HepG2 (cell line): Measurements from ENCODE around the gene SMIM36. TPM values are rescaled to one million over a fixed set of nuclear protein-coding genes. Genes with fewer than 3 reads are reported as not detected.
"Not testable (repeated sequence)": the region's sequence is repeated elsewhere in the genome, so short reads cannot be mapped to it uniquely, and the experiment has no call there.

Experiments
- ATAC-seq: fragments of 200-7000 bp; cut with Tn5 transposase; 3 replicates; pipeline ENCODE4 v1.9.1; 2020; ENCODE audit warnings: mild to moderate bottlenecking, moderate library complexity
- BruUV-seq: library from RNA; stranded (reverse); fragments of 400-500 nt; replicated peaks from 2 replicates; lab custom pipeline; 2021; lab: Mats Ljungman, UMichigan
- CTCF ChIA-PET: fragments of 300-600 bp; formaldehyde crosslinking; extraction: SDS; loops from one replicate; lab custom pipeline; 2021; ENCODE audit warnings: low total read pairs, inconsistent platforms, low intra/inter-chr PET ratio; lab: Yijun Ruan, JAX
- POLR2A ChIA-PET: fragments of 350-600 bp; sonication (Branson Sonifier 250); formaldehyde crosslinking; loops from one replicate; lab custom pipeline; 2020; ENCODE audit warnings: antibody characterized with exemption, inconsistent platforms; lab: Yijun Ruan, JAX
- DNase-seq: peaks from one replicate; pipeline ENCODE4 v3.0.0-alpha.2; 2015; ENCODE audit warnings: low spot score
- FAIRE-seq: peaks from 3 replicates; lab custom pipeline; 2011; peaks lifted over from hg19 to GRCh38; lab: Jason Lieb, UNC
- H2AFZ ChIP-seq: one replicate; pipeline ENCODE4 v1.6.1; 2011; ENCODE audit warnings: low read length, inconsistent platforms
- H3K27ac ChIP-seq: fragments of 300-600 bp; 3 replicates; pipeline ENCODE4 v1.8.0; 2011; ENCODE audit warnings: mixed run types, mild to moderate bottlenecking, mixed read lengths, low read length, inconsistent platforms; ENCODE audit not compliant: insufficient read depth; ENCODE audit errors: extremely low read length
- H3K27me3 ChIP-seq, 2 experiments: fragments of 200-600 bp in 1 of 2; 2 replicates in 1 of 2; 3 replicates in 1 of 2; pipeline versions ENCODE4 v1.6.0 to v1.8.0; 2011; ENCODE audit warnings: low read length in 2 of 2, mild to moderate bottlenecking in 2 of 2, moderate library complexity in 2 of 2, inconsistent platforms in 1 of 2; ENCODE audit not compliant: insufficient read depth in 2 of 2, control insufficient read depth in 1 of 2
- H3K36me3 ChIP-seq, 2 experiments: fragments of 200-600 bp in 1 of 2; replicated peaks in 1 of 2; 2 replicates in 1 of 2; 3 replicates in 1 of 2; pipeline versions ENCODE4 v1.5.1 to v1.8.0; 2011; ENCODE audit warnings: low read length in 2 of 2, inconsistent platforms in 1 of 2; ENCODE audit not compliant: insufficient read depth in 2 of 2, control insufficient read depth in 1 of 2
- H3K4me1 ChIP-seq: 2 replicates; pipeline ENCODE4 v1.5.1; 2012; ENCODE audit warnings: low read length, inconsistent platforms; ENCODE audit not compliant: insufficient read depth
- H3K4me2 ChIP-seq: 2 replicates; pipeline ENCODE4 v1.6.0; 2011; ENCODE audit warnings: low read depth, low read length, inconsistent platforms
- H3K4me3 ChIP-seq, 3 experiments: fragments of 200-600 bp in 1 of 3; sonication (generic), shearing (Covaris generic) in 1 of 3; replicated peaks in 1 of 3; 2 replicates each; pipeline ENCODE4 v1.5.1; 2011 to 2016; ENCODE audit warnings: low read length in 3 of 3, inconsistent platforms in 2 of 3, low read depth in 2 of 3, mild to moderate bottlenecking in 2 of 3, control low read depth in 1 of 3, mixed read lengths in 1 of 3; ENCODE audit not compliant: insufficient read depth in 1 of 3
- H3K79me2 ChIP-seq: one replicate; pipeline ENCODE4 v1.6.1; 2011; ENCODE audit warnings: low read length, inconsistent platforms; ENCODE audit not compliant: insufficient read depth
- H3K9ac ChIP-seq: 2 replicates; pipeline ENCODE4 v1.6.0; 2011; ENCODE audit warnings: mild to moderate bottlenecking, low read depth, low read length, inconsistent platforms; ENCODE audit not compliant: insufficient read depth
- H3K9me3 ChIP-seq: 2 replicates; pipeline ENCODE4 v1.5.1; 2012; ENCODE audit warnings: mild to moderate bottlenecking, low read length
- H4K20me1 ChIP-seq: 2 replicates; pipeline ENCODE4 v1.6.0; 2011; ENCODE audit warnings: inconsistent platforms, mild to moderate bottlenecking, low read length, moderate library complexity; ENCODE audit not compliant: insufficient read depth
- HNF4A ChIP-seq: sonication (generic); formaldehyde crosslinking; IDR thresholded peaks from 2 replicates; pipeline ENCODE4 v1.4.0; 2020; ENCODE audit warnings: missing genetic modification reagents
- MZF1 ChIP-seq: sonication (generic); formaldehyde crosslinking; IDR thresholded peaks from 2 replicates; pipeline ENCODE4 v1.8.1; 2023; ENCODE audit warnings: mild to moderate bottlenecking, missing genetic modification reagents, borderline replicate concordance
- RXRB ChIP-seq: IDR thresholded peaks from 2 replicates; pipeline ENCODE4 v1.6.1; 2016; ENCODE audit warnings: borderline replicate concordance, missing genetic modification reagents, missing compliant biosample characterization
- WGBS: methylation state at CpG from one replicate; pipeline ENCODE4 v1.1.6; 2017; ENCODE audit warnings: low lambda C conversion rate; 5-methylcytosine and 5-hydroxymethylcytosine counted together
- in situ Hi-C: cut with HindIII; loops from 2 replicates; pipeline ENCODE4 v1.10.0; 2017; ENCODE audit warnings: low pct_unique_long_range_greater_than_20kb; ENCODE audit not compliant: extremely low pct_ligation_motif_present
- intact Hi-C: fragments of 100-400 bp; cut with micrococcal nuclease; formaldehyde crosslinking; loops from one replicate; pipeline ENCODE4 v1.10.0; 2022; ENCODE audit not compliant: unreplicated experiment
- polyA plus RNA-seq, 8 experiments: library from polyadenylated mRNA; depleted of rRNA in 3 of 8; stranded (reverse) in 7 of 8; unstranded in 1 of 8; fragments of >200 nt; fragmentation: Illumina TruSeq in 4 of 8; extraction: Trizol in 4 of 8; gene quantifications; 2 replicates each; pipeline versions ENCODE4 v1.2.1 to v1.2.3, GENCODE V29; 2011 to 2016; ENCODE audit warnings: low read depth in 4 of 8, missing spikeins in 1 of 8, mixed read lengths in 1 of 8; ENCODE audit not compliant: insufficient read depth in 1 of 8
- total RNA-seq, 5 experiments: library from RNA; depleted of rRNA; stranded (reverse); fragments of >200 nt; fragmentation: Illumina TruSeq; extraction: Trizol; gene quantifications; 2 replicates each; pipeline ENCODE4 v1.2.3, GENCODE V29; 2016; ENCODE audit warnings: low read depth in 1 of 5

Gene SMIM36
- total and polyA plus RNA-seq, 2 of the 13 experiments (the other 11 are each of a cell fraction or from before 2014, with no cell fraction given): not detected

GRCh38 chr17:55466671-55467070, 44.6 kb downstream of the SMIM36 start:
- H3K27me3 ChIP-seq: no peaks in the 10 kb centered on the region
- no peak overlapping the region for H3K27ac ChIP-seq
- in situ Hi-C loops (no loop called here), intact Hi-C loops (no loop called here)
- no peaks in the 10 kb centered on the region for H3K36me3 ChIP-seq
- H3K9me3 ChIP-seq: no peaks in the 10 kb centered on the region
- no peaks in the 10 kb centered on the region for H3K79me2 ChIP-seq
- BruUV-seq: no TSS peak
- peak overlapping the region; percentile 16; the same call in 1 of the 2 replicates for H3K4me2 ChIP-seq
- H3K9ac ChIP-seq: no peak overlapping the region
- ATAC-seq (peak; percentile 40; the same call in 1 of the 3 replicates), FAIRE-seq (no peak), DNase-seq (no peak)
- peaks cover 11% of the 10 kb centered on the region for H3K4me1 ChIP-seq
- peak overlapping the region; percentile 16 for H2AFZ ChIP-seq
- CTCF ChIA-PET: no interaction called here
- POLR2A ChIA-PET: interaction anchor here (0.7 kb wide), 1 partner anchor 33 kb away, joined by 3 read pairs; no protein-coding TSS in a partner anchor
- H3K4me3 ChIP-seq: no peak overlapping the region
- TF ChIP-seq HNF4A (CRISPR knock-in tag) (0 out of 2 replicates have a peak, but pooled peaks have one; percentile 27), MZF1 (no peak)
- 49% methylated on average over 7 of the region's 7 CpGs for WGBS
- H4K20me1 ChIP-seq: no peaks in the 10 kb centered on the region

DNA sequence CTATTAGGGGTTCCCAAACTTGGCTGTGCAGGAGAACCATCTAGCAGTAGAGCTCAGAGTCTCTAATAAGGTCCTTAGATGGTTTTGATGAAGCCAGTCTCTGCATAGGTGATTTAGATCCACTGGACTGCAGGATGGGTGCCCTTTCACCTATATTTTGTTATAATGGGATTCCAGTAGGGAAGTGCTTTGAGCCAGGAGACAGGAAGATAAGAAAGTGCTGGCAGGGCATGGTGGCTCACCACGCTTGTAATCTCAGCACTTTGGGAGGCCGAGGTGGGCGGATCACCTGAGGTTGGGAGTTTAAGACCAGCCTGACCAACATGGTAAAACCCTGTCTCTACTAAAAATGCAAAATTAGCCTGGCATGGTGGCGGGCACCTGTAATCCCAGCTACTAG, 45.5 kb downstream of the SMIM36 start:
- in situ Hi-C loops, DNase-seq, H3K4me2 ChIP-seq, H4K20me1 ChIP-seq, H3K27me3 ChIP-seq, ATAC-seq, H3K9ac ChIP-seq, H3K79me2 ChIP-seq, BruUV-seq, H3K27ac ChIP-seq, H3K9me3 ChIP-seq, H3K4me3 ChIP-seq, H2AFZ ChIP-seq, FAIRE-seq, CTCF ChIA-PET, intact Hi-C loops, POLR2A ChIA-PET, H3K36me3 ChIP-seq: not testable (repeated sequence)
- WGBS: 96% methylated on average over 4 of the region's 4 CpGs
- H3K4me1 ChIP-seq: peaks cover 11% of the 10 kb centered on the region
- TF ChIP-seq RXRB: 0 out of 2 replicates have a peak, but pooled peaks have one; percentile 11
